CD4-positive, alpha-beta T cell treated with Interleukin-4 for 4 hours (primary cell): Measurements from ENCODE around the gene MT1F.
A peak's percentile ranks its signal among the peaks of the same experiment; 100 is the strongest.
"Not testable (repeated sequence)": the region's sequence is repeated elsewhere in the genome, so short reads cannot be mapped to it uniquely, and the experiment has no call there.

ENCODE experiments used
- DNase-seq: peaks from one replicate; pipeline ENCODE4 v3.0.0-alpha.2; 2020

Gene MT1F

DNA sequence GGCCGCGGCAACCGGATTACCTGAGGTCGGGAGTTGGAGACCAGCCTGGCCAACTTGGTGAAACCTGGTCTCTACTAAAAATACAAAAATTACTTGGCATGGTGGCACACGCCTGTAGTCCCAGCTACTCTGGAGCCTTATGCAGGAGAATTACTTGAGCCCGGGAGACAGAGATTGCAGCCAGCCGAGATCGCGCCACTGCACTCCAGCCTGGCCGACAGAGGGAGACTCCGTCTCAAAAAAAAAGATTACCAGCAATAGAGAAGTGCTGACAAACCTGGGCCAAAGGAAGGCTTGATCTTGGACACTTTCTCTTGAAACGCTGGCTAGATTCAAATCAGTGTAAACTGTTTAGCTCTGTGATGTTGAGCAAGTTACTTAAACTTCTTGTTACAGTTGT is 16.2 kb downstream of the MT1F start:
- no peak for DNase-seq

DNA sequence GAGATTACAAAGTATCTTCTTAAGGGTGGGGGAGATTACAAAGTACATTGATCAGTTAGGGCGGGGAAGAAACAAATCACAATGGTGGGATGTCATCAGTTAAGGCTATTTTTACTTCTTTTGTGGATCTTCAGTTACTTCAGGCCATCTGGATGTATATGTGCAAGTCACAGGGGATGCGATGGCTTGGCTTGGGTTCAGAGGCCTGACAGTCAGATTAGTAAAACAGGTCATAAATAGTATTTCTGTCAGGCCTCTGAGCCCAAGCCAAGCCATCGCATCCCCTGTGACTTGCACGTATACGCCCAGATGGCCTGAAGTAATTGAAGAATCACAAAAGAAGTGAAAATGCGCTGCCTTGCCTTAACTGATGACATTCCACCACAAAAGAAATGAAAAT is 16.8 kb downstream of the MT1F start:
- not testable (repeated sequence) for DNase-seq

DNA sequence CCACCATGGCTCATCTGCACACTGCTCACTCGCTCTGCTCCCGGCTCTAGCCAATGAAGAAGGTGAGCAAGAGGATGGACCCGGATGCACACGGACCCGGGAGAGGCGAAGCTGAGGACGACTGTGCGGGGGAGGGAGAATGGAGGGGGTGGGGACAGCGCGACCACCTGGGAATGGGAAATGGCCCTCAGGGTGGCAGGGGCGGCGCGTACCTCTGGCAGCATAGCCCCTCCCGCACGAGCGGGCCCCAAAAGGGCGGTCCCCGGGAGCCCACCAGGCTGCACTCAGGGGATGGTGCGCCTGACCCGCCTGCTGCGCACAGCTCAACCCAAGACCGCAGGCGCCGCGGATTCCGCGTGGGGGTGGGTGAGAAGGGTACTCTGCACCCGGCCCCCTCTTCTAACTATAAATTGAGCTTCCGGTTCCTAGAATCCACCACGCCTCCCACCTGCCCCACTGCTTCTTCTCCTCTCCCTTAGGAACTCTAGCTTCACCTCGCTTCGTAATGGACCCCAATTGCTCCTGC is 18.0 kb downstream of the MT1F start:
- peak; percentile 13 for DNase-seq

DNA sequence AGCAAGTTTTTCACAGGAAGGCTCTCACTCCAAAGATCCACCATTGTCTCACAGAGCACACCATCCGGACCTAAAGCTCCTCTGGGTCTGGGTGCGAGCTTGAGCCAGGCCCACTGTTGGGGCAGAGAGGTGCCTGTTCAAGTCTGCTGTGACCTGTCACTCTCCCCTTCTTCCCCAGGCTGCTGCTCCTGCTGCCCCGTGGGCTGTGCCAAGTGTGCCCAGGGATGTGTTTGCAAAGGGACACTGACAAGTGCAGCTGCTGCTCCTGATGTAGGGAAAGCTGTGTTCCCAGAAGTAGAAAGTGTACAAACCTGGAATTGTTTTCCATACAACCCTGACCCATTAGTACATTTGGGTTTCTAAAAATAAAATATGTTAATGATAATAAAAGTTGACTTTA is 19.7 kb downstream of the MT1F start:
- no peak for DNase-seq

DNA sequence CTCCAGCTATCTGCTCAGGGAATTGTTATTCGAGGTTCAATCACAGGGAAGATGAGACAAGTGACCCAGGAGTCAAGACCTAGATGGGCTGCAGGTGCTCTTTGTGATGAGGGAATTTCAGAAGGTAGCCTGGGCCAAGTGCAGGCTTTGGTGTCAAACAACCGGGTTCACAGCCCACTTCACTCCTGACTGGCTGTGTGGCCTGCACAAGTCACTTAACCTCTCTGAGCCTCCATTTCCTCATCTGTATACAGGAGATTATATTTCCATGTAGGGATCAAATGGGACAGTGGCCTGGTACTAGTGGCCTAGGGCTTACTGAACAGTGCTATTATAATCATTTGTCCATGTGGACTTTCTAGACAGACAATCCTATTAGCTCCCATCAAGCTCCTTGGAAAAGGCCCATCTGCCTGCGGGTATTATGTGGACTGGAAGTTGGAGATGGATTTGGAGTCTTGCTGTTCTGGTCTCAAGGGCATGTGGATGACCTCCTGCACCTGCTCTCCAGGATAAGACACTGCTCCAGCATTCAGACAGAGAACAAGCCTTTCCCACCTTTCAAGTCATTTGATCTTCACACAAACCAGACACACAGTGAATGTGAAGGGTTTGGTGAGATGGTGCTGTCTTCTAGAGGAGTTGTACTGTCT is 21.4 kb downstream of the MT1F start:
- no peak for DNase-seq

DNA sequence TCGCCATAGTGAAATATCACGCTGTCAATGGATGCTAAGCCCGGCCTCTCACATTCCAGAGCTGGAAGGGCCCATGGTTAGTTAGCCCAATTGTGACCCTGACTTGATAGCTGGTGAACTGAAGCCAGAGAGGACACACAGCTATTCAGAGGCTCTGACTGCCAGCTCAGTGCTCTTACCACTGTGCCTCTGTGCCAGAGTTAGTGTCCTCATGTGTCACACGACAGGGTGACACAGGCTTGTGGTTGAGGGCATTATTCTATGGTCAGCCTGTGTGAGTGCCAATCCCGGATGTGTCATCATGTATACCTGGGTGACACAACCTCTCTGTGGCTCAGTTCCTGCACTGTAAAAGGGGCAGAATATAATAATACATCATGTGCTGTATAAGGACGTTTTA is 22.1 kb downstream of the MT1F start:
- DNase-seq: peak; percentile 19

DNA sequence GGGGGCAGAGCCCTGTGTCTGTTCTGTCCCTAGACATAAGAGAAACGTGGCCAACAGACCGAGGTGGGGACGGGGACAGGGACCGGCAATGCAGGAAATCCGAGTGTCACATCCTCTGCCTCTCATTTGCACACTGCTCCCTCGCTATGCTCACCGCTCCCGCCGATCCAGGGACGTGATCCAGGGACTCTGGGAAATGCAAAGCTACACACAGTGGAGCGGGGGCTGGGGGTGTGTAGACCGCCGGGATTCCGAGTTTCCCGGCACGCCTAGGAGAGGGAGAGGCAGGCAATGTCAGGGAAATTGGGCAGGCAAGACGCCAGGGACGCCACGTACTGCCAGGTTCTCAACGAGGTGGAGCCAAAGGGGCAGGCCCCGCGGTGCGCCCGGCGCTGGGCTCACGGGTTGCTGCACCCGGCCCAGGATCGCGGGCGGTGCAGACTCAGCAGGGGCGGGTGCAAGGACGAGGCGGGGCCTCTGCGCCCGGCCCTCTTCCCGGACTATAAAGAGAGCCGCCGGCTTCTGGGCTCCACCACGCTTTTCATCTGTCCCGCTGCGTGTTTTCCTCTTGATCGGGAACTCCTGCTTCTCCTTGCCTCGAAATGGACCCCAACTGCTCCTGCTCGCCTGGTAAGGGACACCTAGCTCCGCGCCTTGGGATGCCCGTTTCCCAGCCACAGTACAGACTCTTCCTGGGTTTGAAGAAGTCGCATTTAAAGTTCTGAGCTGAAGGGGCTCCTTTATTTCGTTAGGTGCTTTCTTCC is 24.4 kb downstream of the MT1F start, which contains the start of gene MT1X:
Gene MT1X (plus strand): TSS at position 532 of the 764 bp plus-strand sequence. CDS start 71 bp downstream, at position 603.
- peak; percentile 84 for DNase-seq

DNA sequence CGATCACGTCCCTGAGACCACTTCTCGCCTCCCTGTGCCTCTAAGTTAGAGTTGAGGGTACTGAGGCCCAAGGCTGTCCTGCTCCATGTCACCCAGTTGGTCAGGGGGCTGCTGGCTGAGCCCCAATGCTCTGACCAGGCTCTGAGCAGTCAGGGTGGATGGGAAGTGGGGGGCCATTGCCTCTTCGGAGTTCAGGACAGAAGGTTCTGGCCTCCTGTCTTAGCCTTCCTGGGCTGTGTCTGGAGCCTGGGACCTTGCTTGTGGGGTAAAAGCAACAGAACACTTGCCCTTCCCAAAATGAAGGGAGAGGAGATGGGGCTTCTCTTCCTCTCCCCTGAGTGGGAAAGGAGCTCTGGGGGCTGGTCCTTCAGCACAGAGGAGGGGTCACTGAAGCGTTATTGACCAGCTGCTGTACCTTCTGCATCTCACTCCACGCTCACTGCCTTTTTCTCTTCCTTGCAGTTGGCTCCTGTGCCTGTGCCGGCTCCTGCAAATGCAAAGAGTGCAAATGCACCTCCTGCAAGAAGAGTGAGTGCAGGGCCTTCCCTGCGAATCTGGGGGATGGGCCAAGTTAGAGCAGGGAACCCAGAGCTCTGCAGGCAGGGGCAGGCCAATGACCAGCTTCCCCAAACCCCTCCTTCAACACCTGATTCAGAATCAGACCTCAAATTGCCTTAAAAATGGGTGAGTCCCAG is 25.1 kb downstream of the MT1F start:
- no peak for DNase-seq

DNA sequence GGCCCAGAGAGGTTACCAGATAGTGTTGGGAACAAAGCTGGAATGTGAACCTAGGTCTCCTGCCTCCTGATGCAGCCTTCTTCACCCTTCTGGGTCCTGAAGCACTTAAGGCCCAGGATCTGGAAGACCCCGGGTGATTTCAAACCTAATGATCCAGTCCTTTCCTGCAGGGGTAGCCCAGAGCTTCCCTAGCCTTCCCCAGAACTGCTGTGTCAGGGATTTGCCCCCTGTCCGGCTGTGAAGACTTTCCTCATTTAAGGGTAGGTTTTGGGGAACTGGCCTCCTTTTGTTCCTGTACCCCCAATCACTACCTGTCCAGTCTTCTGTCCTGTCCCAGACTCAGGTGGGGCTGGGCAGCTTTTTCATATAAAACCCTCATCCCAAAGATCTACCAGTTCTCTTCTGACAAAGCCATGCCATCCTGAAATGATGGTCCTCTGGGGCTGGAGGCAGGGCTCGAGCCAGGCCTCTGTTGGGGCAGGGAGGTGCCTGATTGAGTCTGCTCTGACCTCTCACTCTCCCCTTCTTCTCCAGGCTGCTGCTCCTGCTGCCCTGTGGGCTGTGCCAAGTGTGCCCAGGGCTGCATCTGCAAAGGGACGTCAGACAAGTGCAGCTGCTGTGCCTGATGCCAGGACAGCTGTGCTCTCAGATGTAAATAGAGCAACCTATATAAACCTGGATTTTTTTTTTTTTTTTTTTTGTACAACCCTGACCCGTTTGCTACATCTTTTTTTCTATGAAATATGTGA is 25.8 kb downstream of the MT1F start:
- DNase-seq: no peak

DNA sequence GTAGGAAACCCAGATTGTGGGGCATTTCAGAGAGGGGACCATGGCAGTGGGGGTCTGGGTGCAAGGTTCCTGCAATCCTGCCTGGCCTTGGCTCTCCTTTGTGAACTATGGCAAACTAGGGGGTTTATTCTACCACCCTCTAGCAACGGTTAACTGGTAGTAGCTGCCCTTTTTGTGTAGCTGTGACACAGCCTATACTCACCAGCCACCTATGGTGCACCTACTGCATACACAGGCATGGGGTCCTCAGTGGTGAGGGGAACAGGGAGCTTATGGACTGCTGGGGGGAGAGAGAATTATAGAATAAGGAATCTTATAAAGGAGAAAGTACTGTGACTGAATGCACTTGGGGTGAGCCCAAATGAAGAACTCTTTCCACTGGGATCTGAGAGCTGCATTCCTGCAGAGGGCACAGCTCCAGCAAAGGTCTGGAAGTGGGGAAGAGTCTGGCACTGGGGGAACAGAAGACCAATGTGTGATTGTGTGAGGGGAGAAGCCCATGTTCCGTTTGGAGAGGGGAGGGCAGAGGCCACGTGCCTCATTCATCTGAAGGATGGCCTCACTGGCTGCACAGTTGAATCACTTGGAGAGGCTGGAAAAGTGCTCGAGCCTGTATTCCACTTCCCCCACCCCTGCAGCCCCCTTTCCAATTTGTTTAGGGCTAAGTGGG is 26.6 kb downstream of the MT1F start:
- DNase-seq: no peak

DNA sequence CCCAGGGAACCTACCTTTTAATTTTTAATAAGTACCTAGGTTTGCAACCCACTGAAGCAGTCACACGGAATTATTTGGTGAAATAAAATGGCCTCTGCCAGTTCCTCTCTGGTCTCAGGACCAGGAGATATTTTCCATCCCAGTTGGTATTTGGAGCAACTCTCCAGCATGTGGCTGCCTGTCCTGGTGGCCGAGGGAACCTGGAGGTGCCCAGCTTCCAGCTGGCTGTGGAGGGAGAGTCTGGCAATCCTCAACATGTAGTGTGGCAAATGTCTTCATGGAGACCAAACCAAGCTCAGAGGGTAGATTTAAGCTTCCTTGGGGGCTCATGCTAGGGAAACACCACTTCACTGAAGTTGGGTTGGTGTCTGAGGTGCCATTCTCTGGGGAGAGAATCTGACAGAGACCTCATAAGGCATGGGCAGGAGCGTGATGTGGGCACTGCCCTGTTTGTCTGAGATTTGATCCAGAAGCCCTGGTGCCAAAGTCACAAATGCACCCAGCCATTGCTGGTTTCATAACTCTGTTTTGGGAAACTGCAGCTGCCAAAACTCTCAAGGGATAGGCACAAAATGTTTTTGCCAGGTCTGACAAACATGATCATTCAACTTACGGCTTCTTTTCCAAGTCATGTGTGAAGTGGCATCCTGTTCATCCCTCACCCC is 27.3 kb downstream of the MT1F start:
- no peak for DNase-seq

DNA sequence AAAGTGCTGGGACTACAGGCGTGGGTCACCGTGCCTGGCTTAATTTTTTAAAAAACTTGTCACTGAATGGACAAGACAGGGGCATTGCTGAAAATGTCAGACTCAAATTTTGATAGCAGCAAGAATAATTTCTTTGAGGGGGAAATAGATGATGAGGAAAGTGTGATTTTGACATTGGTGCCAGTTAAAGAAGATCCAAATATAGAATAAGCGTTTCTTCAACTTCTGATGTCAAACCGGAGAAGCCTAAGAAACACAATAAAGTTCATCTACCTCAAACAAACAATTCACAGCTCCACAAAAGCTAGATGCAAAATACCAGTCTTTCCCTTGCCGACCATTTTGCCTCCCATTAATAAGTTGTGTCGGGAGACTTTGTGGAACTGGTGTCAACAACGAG is 29.0 kb downstream of the MT1F start:
- no peak for DNase-seq

DNA sequence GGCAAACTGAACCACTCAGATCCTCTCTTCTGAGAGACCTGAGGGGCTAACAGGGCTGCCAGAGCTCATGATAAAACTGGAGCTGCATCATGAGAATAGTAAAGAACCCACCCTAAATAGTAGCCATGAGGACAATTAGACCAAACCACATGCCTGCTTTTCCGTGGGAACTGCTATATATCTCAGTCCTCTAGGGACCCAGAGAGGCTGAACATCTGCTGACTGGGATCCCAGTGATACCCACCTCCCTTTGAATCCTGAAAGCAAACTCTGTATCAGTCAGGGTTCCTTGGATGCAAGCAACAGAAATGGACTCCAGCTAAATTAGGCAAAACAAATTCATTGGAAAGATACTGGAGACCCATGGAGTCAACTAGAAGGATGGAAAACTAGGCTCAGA is 31.0 kb downstream of the MT1F start:
- no peak for DNase-seq

DNA sequence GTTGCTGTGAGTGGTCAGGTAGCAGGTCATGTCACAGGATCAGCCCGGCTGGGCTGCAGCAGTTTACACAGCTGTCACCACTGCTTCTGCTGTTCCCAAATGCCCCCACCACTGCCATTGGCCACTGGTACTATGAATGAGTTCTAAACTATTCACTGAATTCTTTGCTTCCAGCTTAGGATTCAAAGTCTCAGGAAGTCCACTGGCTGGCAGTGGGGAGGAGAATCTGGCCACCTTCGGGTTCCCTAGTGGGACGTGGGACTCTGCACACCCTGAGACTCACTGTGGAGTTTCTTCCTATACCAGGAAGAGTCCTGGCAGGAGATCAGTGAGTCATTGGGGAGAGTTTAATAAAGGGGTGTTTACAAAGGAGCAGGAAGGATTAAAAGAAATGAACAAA is 31.4 kb downstream of the MT1F start:
- no peak for DNase-seq

DNA sequence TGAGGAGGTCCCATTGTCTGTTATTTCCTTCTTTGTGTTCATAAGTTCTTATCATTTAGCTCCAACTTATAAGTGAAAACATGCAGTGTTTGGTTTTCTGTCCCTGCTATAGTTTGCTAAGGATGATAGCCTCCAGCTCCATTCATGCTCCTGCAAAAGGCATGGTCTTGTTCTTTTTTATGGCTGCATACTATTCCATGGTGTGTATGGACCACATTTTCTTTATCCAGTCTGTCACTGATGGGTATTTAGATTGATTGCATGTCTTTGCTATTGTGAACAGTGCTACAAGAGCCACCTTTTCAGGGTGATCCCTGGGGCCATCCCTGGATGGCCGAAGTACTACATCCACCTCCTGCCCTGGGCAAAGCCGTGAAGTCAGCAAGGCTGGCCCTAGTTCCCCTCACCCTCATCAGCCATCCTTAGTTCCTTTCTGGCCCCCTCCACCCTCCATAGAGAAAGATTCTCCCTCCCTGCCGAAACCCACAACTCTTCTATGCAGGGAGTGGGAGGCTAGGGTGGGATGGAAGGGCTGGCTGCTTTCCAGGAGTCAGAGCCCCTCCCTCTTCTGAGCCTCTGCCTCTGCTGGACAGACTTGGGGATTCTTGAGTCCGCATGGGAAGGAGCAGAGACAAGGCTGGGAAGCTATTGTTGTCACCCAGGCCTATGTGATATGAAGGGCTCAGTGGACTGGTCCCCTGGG is 32.8 kb downstream of the MT1F start:
- no peak for DNase-seq

DNA sequence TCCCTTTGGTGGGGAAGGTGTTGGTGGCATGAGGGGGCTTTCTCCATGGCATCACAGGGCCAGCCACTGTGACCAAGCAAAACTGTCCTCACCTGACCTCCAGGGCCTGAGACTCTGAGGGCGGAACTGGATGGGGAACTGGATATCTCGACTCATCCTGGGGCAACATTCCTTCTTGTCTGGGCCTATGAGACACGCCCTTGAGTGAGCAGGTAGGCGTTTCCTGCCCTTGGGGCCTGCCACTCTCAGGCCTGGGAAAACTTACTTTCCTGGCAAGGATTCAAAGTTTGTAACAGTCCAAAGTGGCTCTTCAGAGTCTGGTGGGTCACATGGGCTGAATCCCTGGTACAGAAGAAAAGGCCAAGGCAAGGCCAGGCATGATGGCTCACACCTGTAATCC is 34.1 kb downstream of the MT1F start:
- no peak for DNase-seq

DNA sequence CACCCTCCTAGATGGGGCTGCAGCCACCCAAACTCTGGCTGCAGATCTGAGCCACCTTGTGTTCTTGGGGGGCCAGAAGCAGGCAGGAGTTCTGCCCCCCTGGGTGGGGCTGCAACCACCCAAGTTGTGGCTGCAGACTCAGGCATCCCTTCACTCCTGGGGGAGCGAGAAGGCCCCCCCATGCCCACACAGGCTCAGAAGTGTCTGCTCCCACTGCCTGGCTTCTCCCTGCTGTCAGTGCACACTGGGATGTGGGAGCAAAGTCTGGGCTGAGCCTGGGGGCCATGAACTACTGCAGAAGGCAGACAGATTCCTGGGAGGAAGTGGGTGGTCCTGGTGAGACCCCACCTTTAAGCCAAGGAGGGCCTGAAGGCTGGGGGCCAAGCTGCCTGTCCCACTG is 37.5 kb downstream of the MT1F start:
- DNase-seq: no peak

DNA sequence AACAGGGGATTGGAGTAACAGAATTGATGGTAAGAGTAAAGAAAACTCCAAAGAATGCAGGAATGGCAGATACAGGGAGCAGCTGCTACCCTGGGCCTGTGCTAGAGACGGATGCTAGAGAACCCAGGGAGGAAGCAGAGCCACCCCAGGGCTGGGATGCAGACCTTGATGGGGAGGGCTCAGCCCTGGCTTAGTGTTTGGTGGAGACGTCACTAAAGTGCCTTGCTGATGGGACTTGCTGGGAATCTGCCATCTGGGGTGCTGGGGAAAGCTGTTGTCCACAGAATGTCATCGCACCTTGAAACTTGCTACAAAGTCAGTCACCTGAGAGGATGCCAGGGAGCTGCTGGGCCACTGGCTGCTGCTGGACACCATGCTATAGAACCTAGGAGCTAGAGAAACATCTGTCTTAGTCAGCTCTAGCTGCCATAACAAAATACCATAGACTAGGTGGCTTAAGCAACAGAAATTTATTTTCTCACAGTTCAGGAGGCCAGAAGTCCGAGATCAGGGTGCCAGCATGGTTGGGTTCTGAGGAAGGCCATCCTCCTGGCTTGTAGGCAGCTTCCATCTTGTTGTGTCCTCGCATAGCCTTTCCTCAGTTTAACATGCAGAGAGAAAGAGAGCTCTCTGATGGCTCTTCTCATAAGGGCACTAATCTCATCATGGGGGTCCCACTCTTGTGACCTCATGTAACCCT is 39.8 kb downstream of the MT1F start:
- DNase-seq: no peak

DNA sequence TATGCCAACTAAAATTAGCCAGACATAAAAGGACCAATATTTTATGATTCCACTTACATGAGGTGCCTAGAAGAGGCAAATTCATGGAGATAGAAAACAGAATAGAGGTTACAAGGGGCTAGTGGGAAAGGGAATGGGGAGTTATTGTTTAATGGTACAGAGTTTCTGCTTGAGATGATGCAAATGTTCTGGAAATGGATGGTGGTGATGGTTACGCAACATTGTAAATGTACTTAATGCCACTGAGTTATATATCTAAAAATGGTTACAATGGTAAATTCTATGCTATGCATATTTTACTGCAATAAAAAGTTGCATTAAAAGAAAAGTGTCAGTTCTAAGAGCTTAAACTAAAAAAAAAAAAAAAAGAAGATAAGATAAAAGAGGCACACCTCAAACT is 42.4 kb downstream of the MT1F start:
- DNase-seq: no peak

DNA sequence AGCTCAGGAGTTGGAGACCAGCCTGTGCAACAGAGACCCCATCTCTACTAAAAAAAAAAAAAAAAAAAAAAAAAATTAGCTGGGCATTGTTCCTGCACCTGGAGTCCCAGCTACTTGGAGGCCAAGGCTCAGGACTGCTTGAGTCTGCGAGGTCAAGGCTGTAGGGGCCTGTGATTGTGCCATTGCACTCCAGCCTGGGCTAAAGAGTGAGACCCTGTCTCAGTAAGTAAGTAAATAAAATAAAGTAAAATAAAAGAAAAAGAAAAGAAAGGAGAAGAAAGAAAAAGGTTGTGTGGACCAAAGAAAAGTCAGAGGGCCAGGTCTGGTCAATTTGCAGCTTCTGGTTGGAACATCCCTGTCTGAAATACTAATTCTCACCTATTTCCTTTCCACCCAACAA is 42.9 kb downstream of the MT1F start:
- DNase-seq: no peak

DNA sequence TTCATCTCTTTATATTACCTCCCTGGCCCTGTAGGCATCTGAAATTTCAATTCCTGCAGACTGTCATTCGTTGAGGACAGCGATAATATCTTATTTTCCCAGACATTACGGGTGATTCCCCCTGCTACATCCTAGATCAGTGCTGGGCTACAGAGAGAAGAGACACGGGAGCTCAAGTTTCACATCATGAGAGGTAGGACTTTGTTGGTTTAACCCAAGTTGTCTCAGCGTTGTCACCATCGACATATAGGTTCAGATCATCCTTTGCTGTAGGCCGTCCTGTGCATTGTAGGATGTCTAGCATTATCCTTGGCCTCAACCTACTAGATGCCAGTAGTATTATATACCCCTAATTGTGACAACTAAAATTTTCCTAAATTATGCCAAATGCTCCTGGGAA is 43.8 kb downstream of the MT1F start:
- no peak for DNase-seq
